ENCODE results near the gene PHKA1.

DNA sequence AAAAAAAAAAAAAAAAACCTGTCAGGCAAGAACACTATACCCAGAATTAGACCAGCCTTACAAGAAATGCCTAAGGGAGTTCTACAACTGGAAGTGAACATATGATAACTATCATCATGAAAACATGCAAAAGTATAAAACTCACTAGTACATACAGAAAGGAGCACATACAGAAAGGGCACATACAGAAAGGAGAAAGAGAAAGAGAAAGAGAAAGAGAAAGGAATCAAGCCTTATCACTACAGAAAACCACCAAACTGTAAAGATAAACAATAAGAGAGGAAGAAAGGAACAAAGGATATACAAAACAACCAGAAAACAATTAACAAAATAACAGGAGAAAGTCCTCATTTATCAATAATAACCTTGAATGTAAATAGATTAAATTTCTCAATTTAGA lies 50.4 kb downstream of the PHKA1 start:
- no peak for TF ChIP-seq POLR2A (IDR thresholded peaks at IDR 0.05)
- no peak for TF ChIP-seq CTCF (IDR thresholded peaks at IDR 0.05)
